Activated T-cell treated with anti-CD3 and anti-CD28 coated beads for 48 hours (primary cell): ENCODE measurements around the gene ELMO3.

Experiments used
- DNase-seq: peaks from one replicate; pipeline ENCODE4 v3.0.0-alpha.2; 2020; ENCODE audit warnings: low read depth

Gene ELMO3

GRCh38 chr16:67164599-67165061 is 34.3 kb upstream of the ELMO3 start, which contains the start of gene HSF4:
HSF4 (plus strand) TSS chr16:67164745; CDS start chr16:67164812, 67 bp downstream.
- DNase-seq, result no peak

- DNase-seq, result no peak
Observed at GRCh38 chr16:67165121-67166078, 33.5 kb upstream of the ELMO3 start.

GRCh38 chr16:67166110-67166547 is 32.8 kb upstream of the ELMO3 start:
- DNase-seq, result no peak

DNA sequence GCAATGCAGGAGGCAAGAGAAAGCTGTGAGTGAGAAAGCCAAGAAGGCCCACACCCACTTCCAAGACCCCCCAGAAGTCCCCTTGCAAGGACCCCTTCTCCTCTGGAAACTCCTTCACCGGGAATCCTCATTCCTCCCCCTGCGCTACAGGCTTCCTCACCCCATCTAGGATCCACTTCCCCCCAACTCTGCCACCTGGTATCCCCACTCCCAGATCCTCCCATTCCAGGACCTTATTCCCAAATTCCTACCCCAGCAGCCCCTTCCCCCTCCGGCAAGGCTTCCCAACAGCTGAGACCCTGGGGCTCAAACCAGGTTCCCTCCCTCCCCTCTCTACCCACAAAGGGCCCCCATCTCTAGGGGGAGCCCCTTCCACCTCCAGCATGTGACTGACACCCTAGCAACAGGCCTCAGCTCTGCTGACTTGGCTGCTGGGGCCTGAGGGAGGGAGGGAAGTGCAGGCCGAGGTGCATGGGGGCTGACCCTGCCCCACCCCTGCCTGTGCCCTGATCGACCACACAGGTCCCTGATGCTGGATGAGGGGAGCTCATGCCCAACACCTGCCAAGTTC is 32.2 kb upstream of the ELMO3 start:
- no peak for DNase-seq

GRCh38 chr16:67167588-67167987 is 31.3 kb upstream of the ELMO3 start:
- no peak for DNase-seq

DNA sequence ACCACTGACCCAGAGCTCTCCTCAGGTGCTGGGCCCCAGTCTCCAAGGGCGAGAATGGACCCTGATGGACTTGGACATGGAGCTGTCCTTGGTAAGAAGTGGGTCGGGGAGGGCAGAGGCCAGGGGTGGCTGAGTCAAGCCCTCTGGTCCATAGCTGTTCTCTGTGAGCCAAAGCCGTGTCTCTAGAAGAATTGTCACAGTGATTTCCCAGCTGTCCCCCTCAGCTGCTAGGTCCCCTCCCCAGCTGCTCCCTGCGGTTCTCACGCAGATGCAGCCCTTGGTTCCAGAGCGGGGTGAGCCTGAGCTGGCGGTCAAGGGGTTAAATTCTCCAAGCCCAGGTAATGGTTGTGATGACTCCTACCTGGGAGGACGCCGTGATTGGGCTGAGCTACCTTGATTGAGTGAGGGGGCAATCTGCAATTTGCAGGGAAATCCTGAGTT is 29.9 kb upstream of the ELMO3 start:
- no peak for DNase-seq

- no peak for DNase-seq
Observed at GRCh38 chr16:67169642-67170167, 29.2 kb upstream of the ELMO3 start.

- no peak for DNase-seq
Observed at GRCh38 chr16:67170168-67170948, 28.6 kb upstream of the ELMO3 start, which contains the start of gene NOL3. NOL3 (plus strand) TSS chr16:67170538.

DNA sequence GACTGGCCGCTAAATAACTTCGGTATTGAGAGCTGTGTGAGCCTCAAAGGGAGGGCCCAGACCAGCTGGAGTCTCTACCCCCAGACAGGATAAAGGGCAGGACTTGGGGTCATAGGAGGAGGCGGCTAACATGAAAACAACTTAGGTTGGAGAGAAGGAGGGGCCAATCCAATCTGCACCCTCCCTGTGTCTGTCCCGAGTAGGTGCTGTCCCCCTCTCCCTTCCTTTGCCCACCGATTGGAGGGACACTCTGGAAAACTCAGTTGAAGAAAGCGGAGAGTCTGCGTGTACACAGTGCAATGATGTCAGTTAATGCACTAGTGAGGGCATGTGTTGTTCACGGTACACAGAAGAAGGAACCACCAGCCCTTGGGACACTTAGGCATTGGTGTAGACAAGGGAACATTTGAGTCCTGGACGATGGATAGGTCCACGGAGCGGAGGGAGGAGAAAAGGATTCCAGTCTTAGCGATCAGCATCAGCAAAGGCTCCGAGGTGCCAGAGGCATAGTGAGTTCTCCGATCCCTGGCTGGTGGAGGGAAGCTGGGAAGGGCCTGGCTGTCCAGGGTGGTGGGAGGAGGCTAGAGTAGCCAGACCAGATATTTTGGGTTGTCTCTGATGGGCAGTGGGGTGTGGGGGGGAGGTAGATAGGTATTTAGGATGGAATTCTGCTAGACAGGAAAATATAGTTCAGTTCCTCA is 27.8 kb upstream of the ELMO3 start:
- DNase-seq, result no peak

DNA sequence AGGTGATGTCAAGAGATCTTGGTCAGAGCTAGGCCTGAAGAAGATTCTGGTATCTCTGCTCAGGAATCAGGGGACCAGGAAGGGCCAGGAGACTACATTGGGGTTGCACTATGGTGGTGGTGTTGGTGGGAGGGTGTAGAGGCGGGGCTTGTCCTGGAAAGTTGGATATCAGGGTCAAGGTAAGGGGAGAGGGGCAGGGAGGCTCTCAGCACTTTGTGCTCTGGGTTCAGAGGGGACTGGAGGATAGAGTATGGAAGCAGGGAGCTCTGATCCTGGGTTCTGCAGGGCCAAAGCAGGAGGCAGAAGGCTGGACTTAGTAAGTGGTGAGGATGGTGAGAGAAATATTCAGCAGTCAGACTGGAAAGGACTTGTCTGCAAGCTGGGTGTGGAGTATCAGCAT is 25.6 kb upstream of the ELMO3 start:
- DNase-seq, result no peak

DNA sequence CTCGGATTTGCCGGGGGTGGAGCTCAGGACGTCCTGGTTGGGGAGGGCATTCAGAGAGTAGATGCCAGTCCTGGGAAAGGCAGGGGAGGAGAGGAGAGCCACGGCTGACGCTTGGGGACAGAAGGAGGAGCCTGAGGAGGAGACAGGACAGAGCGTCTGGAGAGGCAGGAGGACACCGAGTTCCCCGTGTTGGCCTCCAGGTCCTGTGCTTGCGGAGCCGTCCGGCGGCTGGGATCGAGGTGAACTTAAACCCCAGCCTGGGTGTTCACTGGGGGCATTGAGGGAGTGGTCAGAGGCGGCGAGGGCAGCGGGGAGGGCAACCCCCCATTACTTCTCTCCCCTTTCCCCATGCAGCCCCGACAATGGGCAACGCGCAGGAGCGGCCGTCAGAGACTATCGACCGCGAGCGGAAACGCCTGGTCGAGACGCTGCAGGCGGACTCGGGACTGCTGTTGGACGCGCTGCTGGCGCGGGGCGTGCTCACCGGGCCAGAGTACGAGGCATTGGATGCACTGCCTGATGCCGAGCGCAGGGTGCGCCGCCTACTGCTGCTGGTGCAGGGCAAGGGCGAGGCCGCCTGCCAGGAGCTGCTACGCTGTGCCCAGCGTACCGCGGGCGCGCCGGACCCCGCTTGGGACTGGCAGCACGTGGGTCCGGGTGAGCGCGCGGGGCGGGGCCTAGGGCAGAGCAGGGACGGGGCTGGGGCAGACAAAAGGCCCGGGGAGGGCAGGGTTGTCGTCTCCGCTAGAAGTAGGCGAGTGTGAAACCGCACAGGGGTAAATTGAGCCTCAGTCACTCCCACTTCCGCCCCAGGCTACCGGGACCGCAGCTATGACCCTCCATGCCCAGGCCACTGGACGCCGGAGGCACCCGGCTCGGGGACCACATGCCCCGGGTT is 24.9 kb upstream of the ELMO3 start:
- DNase-seq, result no peak

GRCh38 chr16:67174706-67175231 is 24.2 kb upstream of the ELMO3 start:
- no peak for DNase-seq

DNA sequence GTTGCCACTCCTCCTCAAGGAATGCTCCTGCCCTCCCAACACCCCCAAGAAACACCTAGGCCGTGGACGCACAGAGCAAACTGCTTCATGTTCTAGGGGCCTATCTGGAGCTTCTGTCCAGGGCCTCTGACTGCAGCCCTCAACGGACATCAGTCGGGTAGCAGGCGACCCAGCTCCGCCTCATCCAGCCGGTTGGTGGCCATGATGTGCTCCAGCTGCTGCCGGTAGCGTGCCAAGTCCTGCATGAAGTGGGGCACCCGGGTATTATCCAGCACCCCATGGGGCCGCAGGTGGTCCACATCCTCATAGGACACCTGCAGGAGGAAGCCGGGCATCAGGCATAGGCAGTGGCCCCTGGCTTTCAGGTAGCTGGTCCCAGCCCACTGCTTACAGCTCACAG is 22.3 kb upstream of the ELMO3 start:
- no peak for DNase-seq

GRCh38 chr16:67177743-67178699 is 20.9 kb upstream of the ELMO3 start:
- no peak for DNase-seq

DNA sequence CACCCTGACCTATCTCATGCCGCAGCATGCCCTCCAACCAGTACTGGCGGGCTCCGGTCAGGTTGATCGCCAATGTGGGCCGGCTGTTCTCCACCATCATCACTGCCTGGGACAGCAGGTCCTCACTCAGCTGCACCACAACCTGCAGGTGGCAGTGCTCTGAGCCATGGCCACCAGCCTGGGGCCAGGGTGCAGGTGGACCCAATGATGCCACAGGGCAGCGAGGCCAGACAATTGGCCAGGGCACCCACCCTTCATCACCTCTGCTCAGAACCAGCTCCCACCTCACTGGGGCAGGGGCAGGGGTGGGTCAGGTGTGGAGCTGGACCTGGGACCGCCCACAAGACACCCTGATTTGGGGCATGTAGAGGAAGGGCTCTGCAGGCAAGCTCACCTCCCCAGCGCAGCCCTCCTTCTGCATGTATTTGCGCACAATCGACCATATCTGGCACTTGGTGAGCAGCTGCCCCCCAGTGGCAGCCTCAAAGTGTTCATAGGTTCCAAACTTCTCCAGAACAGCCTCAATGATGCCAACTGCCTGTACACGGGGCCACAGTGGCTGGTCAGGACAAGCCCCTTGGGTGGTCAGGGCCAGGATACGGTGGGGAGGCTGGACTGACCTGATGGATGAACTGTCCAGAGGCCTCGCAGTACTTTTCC is 19.4 kb upstream of the ELMO3 start:
- no peak for DNase-seq

GRCh38 chr16:67180166-67180565 is 18.8 kb upstream of the ELMO3 start:
- no peak for DNase-seq

DNA sequence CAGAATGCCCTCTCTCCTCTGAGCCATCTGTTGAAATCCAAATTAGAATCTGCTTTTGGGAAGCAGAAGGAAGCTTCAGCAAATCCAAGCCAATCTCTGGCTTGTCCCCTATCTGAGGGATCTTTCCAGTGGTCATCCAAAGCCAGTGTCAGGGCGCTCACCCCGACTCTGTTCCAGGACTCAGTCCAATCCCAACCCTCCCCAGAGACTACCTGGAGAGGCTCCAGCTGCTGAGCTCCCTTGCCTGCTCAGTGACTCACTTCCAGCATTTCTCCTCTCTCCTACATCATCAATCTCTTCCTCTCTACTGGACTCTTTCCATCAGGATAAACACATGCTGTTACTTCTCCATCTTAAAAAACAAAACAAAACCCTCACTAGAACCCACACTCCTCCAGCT is 17.6 kb upstream of the ELMO3 start:
- DNase-seq, result no peak

GRCh38 chr16:67182288-67182687 is 16.6 kb upstream of the ELMO3 start:
- DNase-seq, result no peak

- DNase-seq, result no peak
Observed at GRCh38 chr16:67183284-67183626, 15.7 kb upstream of the ELMO3 start.
